Erythroblast (primary cell): ENCODE data around the gene TGM2.

Experiments used
- DNase-seq, 2 experiments: peaks; one replicate each; lab custom pipeline; 2025; lab: John Stamatoyannopoulos, UW
- GATA1 ChIP-seq: IDR thresholded peaks from 2 replicates; pipeline ENCODE4 v1.6.1; 2011; ENCODE audit warnings: low read depth, mild to moderate bottlenecking, control low read depth, low read length, moderate library complexity
- POLR2A ChIP-seq: IDR thresholded peaks from 2 replicates; pipeline ENCODE4 v1.6.1; 2011; ENCODE audit warnings: mild to moderate bottlenecking, low read length

The TGM2 gene

DNA sequence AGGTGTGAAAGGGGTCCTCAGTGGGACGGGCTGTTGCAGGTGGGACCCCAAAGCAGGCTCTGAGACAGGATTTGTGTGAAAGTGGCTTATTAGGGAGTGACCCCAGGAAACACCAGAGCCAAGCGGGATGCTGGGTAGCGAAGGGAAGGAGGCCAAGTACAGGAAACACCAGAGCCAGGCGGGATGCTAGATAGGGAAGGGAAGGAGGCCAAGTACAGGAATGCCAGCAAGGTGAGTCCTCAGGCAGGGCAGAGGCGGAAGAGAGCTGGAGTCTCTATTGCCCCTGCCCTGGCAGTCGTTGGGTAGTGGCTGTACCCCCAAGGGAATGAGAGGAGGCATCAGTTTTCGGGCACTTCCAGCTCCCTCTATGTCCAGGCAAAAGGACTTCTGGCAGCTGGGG, 30.5 kb upstream of the TGM2 start:
- TF ChIP-seq POLR2A: no peak
- no peak for TF ChIP-seq GATA1
- no peak for DNase-seq

DNA sequence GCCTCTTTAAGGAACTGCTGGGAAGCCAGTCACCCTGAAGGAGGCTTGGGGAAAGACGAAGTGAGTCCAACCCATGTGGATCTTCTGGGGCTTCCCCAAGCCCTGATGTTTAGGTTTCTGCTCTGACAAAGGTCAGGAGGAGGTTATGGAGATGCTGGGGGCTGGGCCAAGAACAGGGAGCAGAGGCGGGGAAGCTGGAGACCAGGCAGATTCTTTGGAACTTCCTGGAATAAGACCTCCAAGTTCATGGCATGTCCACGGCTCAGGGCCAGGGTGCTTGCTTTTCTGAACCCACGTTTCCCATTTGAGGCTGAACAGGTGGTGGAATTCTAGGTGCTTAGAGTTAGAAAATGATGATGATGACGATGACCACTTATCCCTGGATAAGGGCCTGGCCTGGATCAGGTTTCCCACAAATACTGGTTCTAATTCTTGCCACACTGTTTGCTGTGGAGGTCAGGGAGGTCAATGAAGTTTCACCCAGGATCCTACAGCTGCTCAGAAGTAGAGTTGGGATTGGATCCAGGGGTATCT, 30.0 kb upstream of the TGM2 start:
- TF ChIP-seq GATA1: no peak
- no peak for TF ChIP-seq POLR2A
- no peak for DNase-seq

DNA sequence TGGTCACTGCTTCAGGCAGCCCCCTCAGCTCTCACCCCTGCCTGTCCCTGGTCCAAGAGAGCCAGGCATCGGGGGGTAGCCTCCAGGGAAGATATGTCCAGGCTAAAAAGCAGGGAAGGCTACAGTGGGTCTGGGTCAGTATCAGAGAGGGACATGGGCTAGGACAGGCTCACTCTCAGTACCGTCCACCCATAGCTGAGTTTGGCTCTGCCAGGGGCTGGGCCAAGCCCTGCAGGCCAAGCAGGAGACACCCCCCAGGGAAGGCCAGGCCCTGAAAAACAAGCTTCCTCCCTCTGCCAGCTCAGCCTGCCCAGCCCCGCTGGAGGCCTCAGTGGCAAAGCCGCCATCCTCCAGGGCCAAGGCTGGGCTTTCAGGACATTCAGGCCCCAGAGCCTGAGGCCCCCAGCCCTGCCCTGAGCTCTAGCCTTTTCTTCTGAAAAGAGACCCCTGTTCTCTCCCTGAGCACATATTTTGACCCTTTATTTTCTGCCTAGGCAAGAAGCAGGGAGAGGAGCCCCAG, 28.6 kb upstream of the TGM2 start:
- TF ChIP-seq POLR2A: no peak
- no peak for TF ChIP-seq GATA1
- no peak for DNase-seq

DNA sequence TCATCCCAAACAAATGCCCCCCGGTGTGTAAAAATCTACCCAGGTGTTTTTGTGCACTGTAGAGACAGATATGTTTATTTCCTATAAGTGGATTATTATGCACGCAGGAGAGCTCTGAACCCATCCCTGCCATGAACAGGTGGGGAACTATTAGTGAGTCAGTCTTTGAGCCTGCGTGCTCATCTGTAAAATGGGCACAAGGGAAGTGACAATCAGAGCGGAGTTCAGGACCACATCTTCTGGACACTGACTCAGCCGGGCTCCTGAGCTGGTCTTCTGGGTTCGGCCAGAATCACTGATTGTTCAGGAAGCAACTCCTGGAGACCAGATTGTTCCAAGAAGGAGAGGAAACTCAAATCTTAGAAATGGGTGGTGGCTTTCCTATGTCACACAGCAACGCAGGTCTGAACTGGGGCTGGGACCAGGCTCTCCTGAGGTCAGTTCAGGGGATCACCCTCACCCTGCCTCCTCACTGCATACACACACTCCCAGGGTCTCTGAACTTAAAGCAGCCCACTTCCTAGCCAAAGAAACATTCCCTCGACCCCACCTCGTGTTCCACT, 27.3 kb upstream of the TGM2 start:
- TF ChIP-seq POLR2A: no peak
- no peak for TF ChIP-seq GATA1
- no peak for DNase-seq

DNA sequence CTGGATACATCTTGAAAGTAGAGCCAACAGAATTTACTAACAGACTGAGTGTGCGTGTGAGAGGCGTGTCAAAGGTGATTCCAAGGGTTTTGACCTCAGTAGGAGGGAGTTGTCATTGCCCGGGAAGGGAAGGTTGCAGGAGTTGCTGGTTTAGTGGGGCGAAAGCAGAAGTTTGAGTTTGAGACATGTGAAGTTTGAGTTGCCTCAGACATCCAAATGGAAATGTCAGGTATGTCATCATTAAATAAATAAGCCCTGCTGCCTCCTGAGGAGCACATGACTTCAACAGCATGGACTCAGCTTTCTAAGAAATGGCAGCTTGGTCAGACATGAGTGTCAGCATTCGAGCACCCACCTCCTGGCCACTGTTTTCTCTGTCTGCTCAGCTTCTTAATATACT, 26.6 kb upstream of the TGM2 start:
- TF ChIP-seq GATA1 (no peak), POLR2A (no peak)
- no peak for DNase-seq

DNA sequence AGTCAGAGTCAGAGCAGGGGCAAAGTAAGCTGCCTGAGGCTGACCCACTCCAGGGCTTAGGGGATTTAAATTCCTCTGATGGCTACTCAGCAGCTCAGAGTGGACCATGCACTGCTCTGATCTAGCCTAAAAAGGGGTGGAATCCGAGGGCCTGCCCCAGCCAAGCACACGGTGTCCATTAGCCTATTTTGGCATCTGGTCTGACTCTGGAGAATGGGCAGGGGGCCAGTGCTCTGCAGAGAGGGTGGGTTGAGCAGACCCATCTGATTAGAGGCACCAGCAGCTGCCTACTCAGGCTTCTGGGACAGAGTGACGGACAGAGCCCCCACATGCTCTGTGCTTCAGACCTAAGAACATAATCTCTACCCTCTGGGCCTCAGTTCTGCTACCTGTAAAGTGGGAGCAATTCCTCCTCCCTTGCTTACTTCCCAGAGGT, 25.9 kb upstream of the TGM2 start:
- no peak for DNase-seq
- TF ChIP-seq GATA1: no peak
- TF ChIP-seq POLR2A: no peak

DNA sequence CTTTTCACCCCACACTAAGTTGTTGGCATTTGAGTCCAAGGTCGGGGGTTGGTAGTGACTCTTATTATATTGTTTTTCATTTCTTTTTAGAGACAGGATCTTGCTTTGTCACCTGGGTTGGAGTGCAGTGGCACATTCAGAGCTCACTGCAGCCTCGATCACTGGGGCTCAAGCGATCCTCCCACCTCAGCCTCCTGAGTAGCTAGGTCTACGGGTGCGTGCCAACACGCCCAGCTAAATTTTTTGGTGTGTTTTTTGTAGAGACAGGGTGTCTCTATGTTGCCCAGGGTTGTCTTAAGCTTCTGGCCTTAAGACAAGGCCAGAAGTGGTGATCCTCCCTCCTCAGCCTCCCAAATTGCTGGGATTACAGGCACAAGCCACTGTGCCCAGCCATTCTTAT, 25.1 kb upstream of the TGM2 start:
- TF ChIP-seq POLR2A: no peak
- TF ChIP-seq GATA1: no peak
- DNase-seq: no peak

DNA sequence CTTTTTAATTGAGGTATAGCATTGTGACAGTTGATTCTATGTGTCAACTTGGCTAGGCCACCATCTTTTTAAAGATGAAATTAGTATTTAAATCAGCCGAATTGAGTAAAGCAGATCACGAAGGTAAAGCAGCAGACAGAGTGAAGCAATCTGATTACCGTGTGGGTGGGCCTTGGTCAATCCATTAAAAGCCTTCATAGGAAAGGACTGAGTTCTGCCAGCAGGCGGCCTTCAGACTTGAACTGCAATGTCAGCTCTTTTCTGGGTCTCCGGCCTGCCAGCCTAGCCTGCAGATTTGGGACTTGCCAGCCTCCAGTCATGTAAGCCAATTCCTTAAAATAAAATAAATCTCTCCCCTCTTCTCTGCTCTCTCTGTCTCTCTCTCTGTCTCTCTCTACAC, 22.4 kb upstream of the TGM2 start:
- no peak for DNase-seq
- TF ChIP-seq GATA1 (no peak), POLR2A (no peak)

DNA sequence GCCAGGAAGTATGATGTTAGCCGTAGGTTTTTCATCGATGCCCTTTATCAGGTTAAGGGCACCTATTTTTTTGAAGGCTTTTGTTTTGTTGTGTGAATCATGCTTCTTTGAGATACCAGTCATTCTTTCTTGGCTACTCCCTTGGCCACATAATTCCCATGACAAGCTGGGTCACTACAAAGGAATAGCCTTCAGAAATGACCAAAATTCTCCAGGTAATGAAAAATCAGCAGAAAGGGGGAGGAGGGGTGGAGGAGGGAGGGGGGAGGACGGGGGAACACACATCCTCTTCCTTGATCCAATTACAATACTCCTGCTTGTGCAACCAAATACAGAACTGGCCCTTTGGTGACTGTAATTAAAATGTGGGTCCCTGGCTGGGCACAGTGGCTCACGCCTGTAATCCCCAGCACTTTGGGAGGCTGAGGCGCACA, 21.7 kb upstream of the TGM2 start:
- DNase-seq: no peak
- TF ChIP-seq POLR2A (no peak), GATA1 (no peak)

DNA sequence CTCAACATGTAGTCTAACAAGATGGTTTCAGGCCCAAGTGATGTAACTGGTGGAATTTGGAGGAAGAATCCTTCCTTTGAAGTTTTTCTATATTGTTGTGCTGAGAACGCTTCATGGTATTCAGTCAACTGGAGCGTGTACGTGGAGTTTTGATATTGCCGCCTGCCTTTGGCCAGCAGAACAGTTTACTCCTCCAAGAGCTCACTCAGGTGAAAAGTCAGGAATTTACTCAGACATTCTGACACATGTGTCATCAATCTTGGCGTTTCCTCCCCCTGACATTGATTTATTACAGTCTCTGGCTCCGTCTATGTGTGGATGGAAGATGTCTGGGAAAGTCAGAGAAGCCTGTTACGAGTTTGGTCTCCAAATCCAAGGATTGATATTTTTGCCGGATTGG, 19.0 kb upstream of the TGM2 start:
- TF ChIP-seq POLR2A (no peak), GATA1 (no peak)
- no peak for DNase-seq

DNA sequence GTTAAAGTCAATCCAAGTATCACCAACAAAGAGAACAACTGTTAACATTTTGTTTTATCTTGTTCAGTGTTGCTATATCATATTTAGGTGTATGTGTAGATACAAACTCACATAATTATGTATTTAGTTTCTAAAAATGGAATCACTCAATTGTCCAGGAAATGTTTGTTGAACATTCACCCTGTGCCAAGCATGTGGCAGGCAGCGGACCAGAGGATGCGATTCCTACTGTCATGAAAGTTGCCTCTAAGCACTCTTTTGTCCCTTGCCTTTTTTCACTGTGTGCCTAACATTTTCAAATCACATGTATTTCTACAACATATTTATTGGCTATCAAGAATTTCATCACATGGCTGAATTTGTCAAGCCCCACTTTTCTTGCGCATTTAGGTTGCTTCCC, 16.9 kb upstream of the TGM2 start:
- no peak for TF ChIP-seq POLR2A
- TF ChIP-seq GATA1: no peak
- DNase-seq: no peak

DNA sequence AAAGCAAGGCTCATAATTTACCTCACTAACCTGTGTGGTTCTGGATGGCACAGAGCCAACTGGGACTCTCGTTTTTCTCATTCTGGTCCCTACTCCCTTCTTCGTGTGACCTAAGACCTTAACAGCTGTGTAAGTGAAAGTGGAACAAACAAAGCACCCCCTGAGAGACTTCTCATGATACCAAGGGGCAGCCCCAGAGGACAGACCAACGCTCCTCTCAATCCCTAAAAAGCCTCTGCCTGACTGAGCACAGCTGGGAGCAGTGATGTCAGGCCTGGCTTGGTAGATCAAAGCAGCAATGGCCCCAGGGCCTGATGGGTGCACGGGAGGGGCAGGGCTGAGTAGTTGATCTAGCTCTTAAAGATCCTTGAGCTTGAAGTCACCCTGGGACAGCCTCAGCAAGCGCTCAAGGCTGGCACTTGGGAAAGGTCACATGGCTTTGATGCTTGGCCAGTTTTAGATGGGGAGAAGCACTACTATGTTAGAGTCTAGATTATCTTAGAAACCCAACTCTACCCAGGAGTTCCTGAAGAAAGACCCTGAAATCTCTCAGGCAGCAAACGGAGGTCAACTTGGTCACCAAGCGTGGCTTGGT, 16.2 kb upstream of the TGM2 start:
- TF ChIP-seq POLR2A (no peak), GATA1 (no peak)
- no peak for DNase-seq

DNA sequence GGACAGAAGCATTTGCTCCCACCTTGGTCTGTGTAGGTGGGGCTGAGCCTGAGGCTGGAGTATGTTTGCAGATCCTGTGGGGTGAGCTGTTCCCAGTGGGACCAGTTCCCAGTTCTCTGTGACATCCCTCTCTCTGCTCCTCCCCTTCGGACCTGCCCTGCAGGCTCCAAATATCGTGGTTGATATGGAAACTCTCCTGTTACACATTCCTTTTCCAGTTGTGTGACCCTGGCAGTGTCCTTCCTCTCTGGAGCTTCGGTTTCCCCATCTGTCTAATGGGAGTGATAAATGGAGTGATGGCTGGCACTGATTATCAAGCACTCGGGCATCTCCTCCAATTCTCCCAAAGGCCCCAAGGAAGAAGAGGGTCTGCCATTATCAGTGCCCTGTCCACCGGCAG, 15.7 kb upstream of the TGM2 start:
- TF ChIP-seq POLR2A (no peak), GATA1 (no peak)
- no peak for DNase-seq

DNA sequence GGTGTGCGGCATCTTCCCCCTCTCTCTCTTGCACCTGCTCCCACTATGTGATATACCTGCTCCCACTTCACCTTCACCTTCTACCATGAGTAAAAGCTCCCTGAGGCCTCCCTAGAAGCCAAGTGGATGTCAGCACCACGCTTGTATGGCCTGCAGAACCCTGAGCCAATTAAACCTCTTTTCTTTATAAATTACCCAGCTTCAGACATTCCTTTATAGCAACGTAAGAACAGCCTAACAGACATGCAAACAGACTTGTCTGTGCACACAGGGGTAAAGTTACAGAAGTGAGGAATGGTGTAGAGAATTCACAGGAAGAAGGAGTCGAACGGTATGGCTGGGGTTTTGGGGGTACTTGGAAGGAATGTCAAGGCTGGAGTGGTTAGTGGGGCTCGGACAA, 14.8 kb upstream of the TGM2 start:
- DNase-seq: no peak
- no peak for TF ChIP-seq GATA1
- TF ChIP-seq POLR2A: no peak

DNA sequence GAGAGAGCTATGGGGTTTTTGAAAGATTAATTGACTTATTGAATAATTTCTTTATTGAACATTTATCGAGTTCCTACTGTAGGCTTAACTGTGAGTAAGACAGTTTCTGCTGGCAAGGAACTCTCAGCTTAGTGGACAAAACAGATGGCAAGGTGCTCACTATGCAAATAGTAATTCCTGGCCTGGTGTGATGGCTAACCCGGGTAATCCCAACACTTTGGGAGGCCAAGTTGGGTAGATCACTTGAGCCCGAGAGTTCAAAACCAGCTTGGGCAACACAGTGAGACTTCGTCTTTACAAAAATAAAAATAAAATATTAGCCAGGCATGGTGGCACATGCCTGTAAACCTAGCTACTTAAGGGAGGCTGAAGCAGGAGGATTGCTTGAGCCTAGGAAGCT, 13.5 kb upstream of the TGM2 start:
- no peak for DNase-seq
- TF ChIP-seq POLR2A: no peak
- TF ChIP-seq GATA1: no peak

DNA sequence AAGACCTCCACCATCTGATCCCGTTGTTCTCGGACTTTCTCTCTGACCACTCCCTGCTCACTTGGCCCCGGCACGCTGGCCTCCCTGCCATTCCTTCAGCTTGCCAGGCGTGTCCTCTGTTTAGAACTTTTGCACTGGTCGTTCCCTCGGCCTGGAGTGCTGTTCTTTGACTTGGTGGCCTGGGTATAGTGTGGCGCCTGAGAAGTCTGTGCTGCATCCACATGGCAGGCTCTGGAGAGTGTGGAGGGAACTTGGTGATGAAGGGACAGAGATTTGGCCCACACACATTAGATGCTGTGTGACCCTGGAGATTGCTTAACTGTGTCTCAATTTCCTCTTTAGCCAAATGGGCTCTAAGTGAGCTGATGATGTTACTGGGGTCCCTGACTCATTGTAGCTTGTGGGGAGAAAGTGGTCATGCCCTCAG, 13.0 kb upstream of the TGM2 start:
- TF ChIP-seq POLR2A: no peak
- TF ChIP-seq GATA1: no peak
- no peak for DNase-seq
